HG02852 (cell line): ENCODE results near the gene VAV1.
A peak's percentile ranks its signal among the peaks of the same experiment; 100 is the strongest.
"Not testable (repeated sequence)": the region's sequence is repeated elsewhere in the genome, so short reads cannot be mapped to it uniquely, and the experiment has no call there.

Experiments used
- ATAC-seq: cut with Tn5 transposase; IDR thresholded peaks from one replicate; pipeline ENCODE4 v1.9.1; 2021; ENCODE audit warnings: mild to moderate bottlenecking, moderate library complexity; ENCODE audit not compliant: unreplicated experiment

The VAV1 gene

DNA sequence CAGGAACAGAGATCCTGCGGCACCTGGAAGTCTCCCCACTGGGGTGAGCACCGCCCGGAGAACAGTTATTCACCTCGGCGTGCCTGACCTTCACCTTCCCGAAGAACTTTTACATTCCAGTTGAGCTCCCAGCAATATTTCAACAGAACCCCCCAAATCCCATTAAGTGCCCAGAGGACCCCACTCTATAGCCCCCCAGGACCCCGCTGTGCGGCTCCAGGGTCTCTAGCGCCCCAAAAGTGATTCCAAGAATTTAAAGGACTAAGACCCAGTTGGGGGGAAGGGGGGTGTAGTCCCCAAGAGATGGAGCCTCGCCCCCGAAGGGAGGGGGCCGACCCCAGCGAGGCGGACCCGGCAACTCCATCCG is 35.6 kb upstream of the VAV1 start:
- ATAC-seq, result no peak

DNA sequence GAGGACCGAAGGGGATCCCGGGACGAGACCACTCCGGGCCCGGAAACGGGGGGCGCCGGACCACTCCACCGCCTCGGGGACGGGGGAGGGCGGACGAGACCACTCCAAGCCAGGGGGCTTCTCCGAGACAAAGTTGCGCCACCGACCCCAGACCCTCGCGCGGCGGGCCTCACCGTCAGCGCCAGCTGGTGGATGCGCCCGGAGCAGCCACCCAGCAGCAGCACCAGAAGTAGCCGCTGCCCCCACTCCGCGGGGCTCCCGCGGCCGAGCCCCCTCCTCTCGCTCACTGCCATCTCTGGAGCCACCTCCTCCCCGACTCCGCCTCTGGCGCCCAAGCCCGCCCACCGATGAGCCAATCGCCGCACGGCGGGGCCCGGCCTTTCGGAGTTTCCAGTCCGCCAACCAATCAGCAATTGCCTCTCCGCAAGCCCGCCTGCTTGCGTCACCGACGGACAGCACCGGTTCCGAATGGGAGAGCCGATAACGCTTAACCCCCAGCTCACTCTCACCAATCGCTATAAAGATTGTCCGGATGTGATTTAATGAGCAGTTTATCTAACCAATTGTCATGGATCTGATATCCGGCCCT is 35.1 kb upstream of the VAV1 start, which contains the start of gene GPR108:
Gene GPR108 (minus strand): TSS at position 297 of the 589 bp plus-strand sequence. CDS start 4 bp downstream, at position 293.
- peak; percentile 54 for ATAC-seq

- peak; percentile 3 for ATAC-seq
Observed at GRCh38 chr19:6737873-6738786, 34.4 kb upstream of the VAV1 start.

GRCh38 chr19:6738787-6739389 is 33.6 kb upstream of the VAV1 start:
- ATAC-seq, result no peak

- no peak for ATAC-seq
Observed at GRCh38 chr19:6739390-6739882, 33.1 kb upstream of the VAV1 start, which contains the start of gene TRIP10. TRIP10 (plus strand) TSS chr19:6739680; CDS start chr19:6739762, 82 bp downstream.

DNA sequence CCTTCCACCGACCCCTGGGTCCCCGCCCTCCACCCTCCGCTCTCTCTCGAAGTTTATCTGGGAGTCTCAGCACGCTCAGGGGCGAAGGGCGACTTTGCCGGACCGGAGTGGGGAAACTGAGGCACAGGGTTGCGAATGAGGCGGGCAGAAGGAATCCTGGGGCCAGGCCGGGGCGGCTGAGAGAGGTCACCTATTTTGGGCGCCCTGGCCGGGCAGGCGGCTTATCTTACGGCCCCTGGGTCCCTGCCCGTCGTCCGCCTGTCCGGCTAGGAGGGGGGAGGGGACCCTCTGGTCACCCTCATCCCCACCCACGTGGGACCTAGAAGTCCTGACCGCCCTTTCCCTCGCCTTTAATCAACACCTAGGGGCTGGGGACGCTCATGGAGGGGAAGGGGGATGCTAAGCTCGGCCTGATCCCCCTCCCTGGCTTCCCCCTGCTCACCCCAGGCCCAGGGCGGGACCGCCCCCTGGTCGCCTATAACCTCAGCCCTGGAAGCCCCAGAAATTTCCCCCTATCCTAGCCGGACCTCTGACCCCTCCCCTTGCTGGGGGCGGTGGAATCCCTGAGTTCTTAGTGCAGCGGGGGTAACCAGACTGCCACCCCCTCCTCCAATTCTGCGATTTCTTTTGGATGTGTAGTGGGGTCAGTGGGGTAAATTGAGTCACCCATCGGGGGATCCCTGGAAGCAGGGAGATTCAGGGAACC is 32.5 kb upstream of the VAV1 start:
- ATAC-seq, result no peak

GRCh38 chr19:6740589-6741343 is 31.7 kb upstream of the VAV1 start:
- no peak for ATAC-seq

GRCh38 chr19:6743066-6743465 is 29.4 kb upstream of the VAV1 start:
- no peak for ATAC-seq

GRCh38 chr19:6743714-6744380 is 28.7 kb upstream of the VAV1 start:
- ATAC-seq, result no peak

DNA sequence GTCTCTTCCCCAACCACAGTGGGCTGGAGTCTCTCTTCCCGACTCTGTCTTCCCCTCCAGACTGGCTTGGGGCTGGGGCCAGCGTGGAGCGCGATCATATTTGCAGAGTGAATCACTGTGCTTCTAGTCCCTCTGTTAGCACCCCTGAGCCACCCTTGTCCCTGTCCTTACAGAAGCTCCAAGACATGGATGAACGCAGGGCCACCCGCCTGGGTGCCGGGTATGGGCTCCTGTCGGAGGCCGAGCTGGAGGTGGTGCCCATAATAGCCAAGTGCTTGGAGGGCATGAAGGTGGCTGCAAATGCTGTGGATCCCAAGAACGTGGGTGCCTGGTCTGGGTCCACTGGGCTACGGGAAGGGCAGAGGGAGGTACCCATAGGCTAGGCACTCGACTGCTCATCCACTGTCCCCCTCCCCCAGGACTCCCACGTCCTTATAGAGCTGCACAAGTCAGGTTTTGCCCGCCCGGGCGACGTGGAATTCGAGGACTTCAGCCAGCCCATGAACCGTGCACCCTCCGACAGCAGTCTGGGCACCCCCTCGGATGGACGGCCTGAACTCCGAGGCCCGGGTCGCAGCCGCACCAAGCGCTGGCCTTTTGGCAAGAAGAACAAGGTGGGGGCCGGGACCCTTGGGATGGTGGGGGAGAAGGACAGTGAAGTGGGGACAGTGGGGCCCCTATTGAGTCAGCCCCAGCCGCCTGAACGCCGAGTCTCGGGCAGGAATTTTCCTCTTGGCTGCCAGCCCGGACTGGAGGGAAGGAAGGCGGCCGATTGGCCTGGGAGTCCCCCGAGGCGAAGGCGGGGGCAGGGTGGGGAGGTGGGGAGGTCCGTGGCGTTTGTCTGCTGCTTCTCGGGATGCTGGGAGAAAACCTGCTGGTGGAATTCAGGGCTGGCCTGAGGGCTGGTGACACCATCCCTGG is 27.9 kb upstream of the VAV1 start:
- ATAC-seq, result no peak

GRCh38 chr19:6745965-6746364 is 26.5 kb upstream of the VAV1 start:
- no peak for ATAC-seq

DNA sequence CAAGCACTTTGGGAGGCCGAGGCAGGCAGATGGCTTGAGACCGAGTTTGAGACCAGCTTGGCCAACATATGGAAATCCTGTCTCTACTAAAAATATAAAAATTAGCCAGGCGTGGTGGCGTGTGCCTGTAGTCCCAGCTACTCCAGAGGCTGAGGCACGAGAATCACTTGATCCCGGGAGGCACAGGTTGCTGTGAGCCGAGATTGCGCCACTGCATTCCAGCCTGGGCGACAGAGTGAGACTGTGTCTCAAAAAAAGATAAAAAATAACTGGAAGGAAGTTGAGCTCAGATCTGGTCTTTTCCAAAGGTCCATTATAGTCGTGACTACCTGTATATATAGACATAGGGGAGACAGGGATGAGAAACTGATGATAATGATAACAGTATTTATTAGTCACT is 24.0 kb upstream of the VAV1 start:
- ATAC-seq, result not testable (repeated sequence)

- ATAC-seq, result no peak
Observed at GRCh38 chr19:6750062-6750461, 22.4 kb upstream of the VAV1 start.

- ATAC-seq, result no peak
Observed at GRCh38 chr19:6751189-6751588, 21.3 kb upstream of the VAV1 start.

- no peak for ATAC-seq
Observed at GRCh38 chr19:6752256-6753177, 20.0 kb upstream of the VAV1 start.

- ATAC-seq, result peak; percentile 70
Observed at GRCh38 chr19:6753178-6754031, 19.1 kb upstream of the VAV1 start.

GRCh38 chr19:6754136-6754535 is 18.4 kb upstream of the VAV1 start:
- ATAC-seq, result no peak
